ENCODE results near the gene MEAK7.

The MEAK7 gene

GRCh38 chr16:84496991-84497390, 7.5 kb downstream of the MEAK7 start:
- Histone ChIP-seq H3K9ac (ENCODE audit: low read depth, low read length, poor library complexity) (no peak overlapping the region), H2AFZ (ENCODE audit: low read length) (no peak overlapping the region), H3K36me3 (replicated peaks in 1 of 2; ENCODE audit: control insufficient read depth in 2 of 2, insufficient read depth in 2 of 2, low read length in 2 of 2) (peaks cover 25 to 81% of the 10 kb centered on the region in 2 donors), H3K18ac (ENCODE audit: low read length) (no peak overlapping the region), H2BK12ac (ENCODE audit: low read length) (no peak overlapping the region), H2BK120ac (ENCODE audit: low read depth, low read length) (no peak overlapping the region), H2AK5ac (ENCODE audit: low read depth, low read length) (no peak overlapping the region), H3K4me1 (ENCODE audit: control insufficient read depth in 2 of 2, insufficient read depth in 1 of 2, low read depth in 1 of 2, low read length in 2 of 2) (no peaks in the 10 kb centered on the region), H3K4me2 (ENCODE audit: insufficient read depth, low read length, poor library complexity, severe bottlenecking) (no peak overlapping the region), H3K27ac (replicated peaks; ENCODE audit: low read length) (no peak overlapping the region), H3K79me1 (ENCODE audit: low read depth, low read length) (peaks cover 1% of the 10 kb centered on the region), H2BK15ac (ENCODE audit: low read length) (no peak overlapping the region), H3K4ac (ENCODE audit: low read length) (no peak overlapping the region), H3K27me3 (ENCODE audit: control insufficient read depth in 3 of 3, insufficient read depth in 3 of 3, low read depth in 1 of 3, low read length in 3 of 3) (no peaks in the 10 kb centered on the region), H2BK5ac (ENCODE audit: low read length) (no peak overlapping the region), H4K8ac (ENCODE audit: low read depth, low read length) (no peak overlapping the region), H4K91ac (ENCODE audit: low read depth, low read length, poor library complexity) (no peak overlapping the region), H3K23ac (ENCODE audit: low read depth, low read length, poor library complexity) (no peak overlapping the region), H3K14ac (ENCODE audit: low read length) (no peak overlapping the region), H3K4me3 (ENCODE audit: low read length in 2 of 2) (no peak overlapping the region), H3K9me3 (replicated peaks in 1 of 2; ENCODE audit: control insufficient read depth in 2 of 2, insufficient read depth in 1 of 2, low read depth in 1 of 2, low read length in 2 of 2) (peaks cover 2 to 26% of the 10 kb centered on the region in 2 donors)
- WGBS, 2 donors (ENCODE audit: extremely low coverage in 2 of 2, insufficient read length in 2 of 2, insufficient replicate concordance in 1 of 2): no CpG with 5 or more reads among the region's 3 CpGs
- no peak for DNase-seq (ENCODE audit: low spot score)

GRCh38 chr16:84495506-84495905, 9.0 kb downstream of the MEAK7 start:
- Histone ChIP-seq H3K18ac (ENCODE audit: low read length) (no peak overlapping the region), H3K36me3 (replicated peaks in 1 of 2; ENCODE audit: control insufficient read depth in 2 of 2, insufficient read depth in 2 of 2, low read length in 2 of 2) (peaks cover 27 to 89% of the 10 kb centered on the region in 2 donors), H3K4me3 (ENCODE audit: low read length in 2 of 2) (no peak overlapping the region), H2AK5ac (ENCODE audit: low read depth, low read length) (no peak overlapping the region), H3K4me2 (ENCODE audit: insufficient read depth, low read length, poor library complexity, severe bottlenecking) (no peak overlapping the region), H2BK5ac (ENCODE audit: low read length) (no peak overlapping the region), H3K27me3 (ENCODE audit: control insufficient read depth in 3 of 3, insufficient read depth in 3 of 3, low read depth in 1 of 3, low read length in 3 of 3) (no peaks in the 10 kb centered on the region), H3K14ac (ENCODE audit: low read length) (no peak overlapping the region), H4K8ac (ENCODE audit: low read depth, low read length) (no peak overlapping the region), H3K27ac (replicated peaks; ENCODE audit: low read length) (no peak overlapping the region), H4K91ac (ENCODE audit: low read depth, low read length, poor library complexity) (no peak overlapping the region), H2BK15ac (ENCODE audit: low read length) (no peak overlapping the region), H3K4ac (ENCODE audit: low read length) (no peak overlapping the region), H2BK120ac (ENCODE audit: low read depth, low read length) (no peak overlapping the region), H3K9me3 (replicated peaks in 1 of 2; ENCODE audit: control insufficient read depth in 2 of 2, insufficient read depth in 1 of 2, low read depth in 1 of 2, low read length in 2 of 2) (peaks cover 4 to 28% of the 10 kb centered on the region in 2 donors), H3K79me1 (ENCODE audit: low read depth, low read length) (peaks cover 1% of the 10 kb centered on the region), H2AFZ (ENCODE audit: low read length) (no peak overlapping the region), H3K23ac (ENCODE audit: low read depth, low read length, poor library complexity) (no peak overlapping the region), H3K9ac (ENCODE audit: low read depth, low read length, poor library complexity) (no peak overlapping the region), H3K4me1 (ENCODE audit: control insufficient read depth in 2 of 2, insufficient read depth in 1 of 2, low read depth in 1 of 2, low read length in 2 of 2) (no peaks in the 10 kb centered on the region), H2BK12ac (ENCODE audit: low read length) (no peak overlapping the region)
- WGBS, 2 donors (ENCODE audit: extremely low coverage in 2 of 2, insufficient read length in 2 of 2, insufficient replicate concordance in 1 of 2): no CpG with 5 or more reads among the region's 11 CpGs
- no peak for DNase-seq (ENCODE audit: low spot score)

- Histone ChIP-seq H3K9me3 (replicated peaks in 1 of 2; ENCODE audit: control insufficient read depth in 2 of 2, insufficient read depth in 1 of 2, low read depth in 1 of 2, low read length in 2 of 2) (peaks cover 4 to 22% of the 10 kb centered on the region in 2 donors), H2AFZ (ENCODE audit: low read length) (no peak overlapping the region), H4K8ac (ENCODE audit: low read depth, low read length) (no peak overlapping the region), H3K14ac (ENCODE audit: low read length) (no peak overlapping the region), H3K23ac (ENCODE audit: low read depth, low read length, poor library complexity) (no peak overlapping the region), H3K4ac (ENCODE audit: low read length) (no peak overlapping the region), H2BK5ac (ENCODE audit: low read length) (no peak overlapping the region), H3K4me2 (ENCODE audit: insufficient read depth, low read length, poor library complexity, severe bottlenecking) (no peak overlapping the region), H2BK120ac (ENCODE audit: low read depth, low read length) (no peak overlapping the region), H3K27me3 (ENCODE audit: control insufficient read depth in 3 of 3, insufficient read depth in 3 of 3, low read depth in 1 of 3, low read length in 3 of 3) (no peaks in the 10 kb centered on the region), H3K36me3 (replicated peaks in 1 of 2; ENCODE audit: control insufficient read depth in 2 of 2, insufficient read depth in 2 of 2, low read length in 2 of 2) (peaks cover 15 to 86% of the 10 kb centered on the region in 2 donors), H3K27ac (replicated peaks; ENCODE audit: low read length) (no peak overlapping the region), H3K79me1 (ENCODE audit: low read depth, low read length) (no peaks in the 10 kb centered on the region), H4K91ac (ENCODE audit: low read depth, low read length, poor library complexity) (no peak overlapping the region), H2BK12ac (ENCODE audit: low read length) (no peak overlapping the region), H3K9ac (ENCODE audit: low read depth, low read length, poor library complexity) (no peak overlapping the region), H3K4me1 (ENCODE audit: control insufficient read depth in 2 of 2, insufficient read depth in 1 of 2, low read depth in 1 of 2, low read length in 2 of 2) (no peaks in the 10 kb centered on the region), H3K4me3 (ENCODE audit: low read length in 2 of 2) (no peak overlapping the region), H3K18ac (ENCODE audit: low read length) (no peak overlapping the region), H2AK5ac (ENCODE audit: low read depth, low read length) (no peak overlapping the region), H2BK15ac (ENCODE audit: low read length) (no peak overlapping the region)
- WGBS, 2 donors (ENCODE audit: extremely low coverage in 2 of 2, insufficient read length in 2 of 2, insufficient replicate concordance in 1 of 2): no CpG with 5 or more reads among the region's 8 CpGs
- no peak for DNase-seq (ENCODE audit: low spot score)
Observed at GRCh38 chr16:84489131-84489530, 15.3 kb downstream of the MEAK7 start.

GRCh38 chr16:84487358-84487757, 17.1 kb downstream of the MEAK7 start:
- no peaks in the 10 kb centered on the region for H3K79me1 ChIP-seq (ENCODE audit: low read depth, low read length)
- H3K9ac ChIP-seq (ENCODE audit: low read depth, low read length, poor library complexity): no peak overlapping the region
- peaks cover 14 to 82% of the 10 kb centered on the region in 2 donors for H3K36me3 ChIP-seq (replicated peaks in 1 of 2; ENCODE audit: control insufficient read depth in 2 of 2, insufficient read depth in 2 of 2, low read length in 2 of 2)
- H3K9me3 ChIP-seq (replicated peaks in 1 of 2; ENCODE audit: control insufficient read depth in 2 of 2, insufficient read depth in 1 of 2, low read depth in 1 of 2, low read length in 2 of 2): peaks cover 2 to 6% of the 10 kb centered on the region in 2 donors
- no peak overlapping the region for H2BK12ac ChIP-seq (ENCODE audit: low read length)
- H2BK120ac ChIP-seq (ENCODE audit: low read depth, low read length): no peak overlapping the region
- H3K27ac ChIP-seq (replicated peaks; ENCODE audit: low read length): no peak overlapping the region
- H3K27me3 ChIP-seq (ENCODE audit: control insufficient read depth in 3 of 3, insufficient read depth in 3 of 3, low read depth in 1 of 3, low read length in 3 of 3): no peaks in the 10 kb centered on the region
- H3K14ac ChIP-seq (ENCODE audit: low read length): no peak overlapping the region
- no peak overlapping the region for H3K18ac ChIP-seq (ENCODE audit: low read length)
- H2AFZ ChIP-seq (ENCODE audit: low read length): no peak overlapping the region
- no peak overlapping the region for H2AK5ac ChIP-seq (ENCODE audit: low read depth, low read length)
- H3K4me1 ChIP-seq (ENCODE audit: control insufficient read depth in 2 of 2, insufficient read depth in 1 of 2, low read depth in 1 of 2, low read length in 2 of 2): no peaks in the 10 kb centered on the region
- H4K91ac ChIP-seq (ENCODE audit: low read depth, low read length, poor library complexity): no peak overlapping the region
- no peak overlapping the region for H3K4ac ChIP-seq (ENCODE audit: low read length)
- no CpG with 5 or more reads among the region's 8 CpGs for WGBS, 2 donors (ENCODE audit: extremely low coverage in 2 of 2, insufficient read length in 2 of 2, insufficient replicate concordance in 1 of 2)
- no peak overlapping the region for H3K4me2 ChIP-seq (ENCODE audit: insufficient read depth, low read length, poor library complexity, severe bottlenecking)
- no peak overlapping the region for H2BK15ac ChIP-seq (ENCODE audit: low read length)
- H3K4me3 ChIP-seq (ENCODE audit: low read length in 2 of 2): no peak overlapping the region
- no peak overlapping the region for H2BK5ac ChIP-seq (ENCODE audit: low read length)
- H4K8ac ChIP-seq (ENCODE audit: low read depth, low read length): no peak overlapping the region
- no peak overlapping the region for H3K23ac ChIP-seq (ENCODE audit: low read depth, low read length, poor library complexity)
- DNase-seq (ENCODE audit: low spot score): no peak

All from neuronal stem cell (in vitro differentiated cells).